ENCODE results near the gene ADGRA3. TPM values are rescaled to one million over a fixed set of nuclear protein-coding genes. Genes with fewer than 3 reads are reported as not detected.

Gene ADGRA3
- total RNA-seq, 1 donor from 2014 or later, result 15.8 TPM

- H3K9me3 ChIP-seq, result no peaks in the 10 kb centered on the region
- H3K4me3 ChIP-seq, result no peak overlapping the region
- DNase-seq, result no peak
- H3K4me1 ChIP-seq, result peaks cover 9% of the 10 kb centered on the region
- TF ChIP-seq, protein P1, sequence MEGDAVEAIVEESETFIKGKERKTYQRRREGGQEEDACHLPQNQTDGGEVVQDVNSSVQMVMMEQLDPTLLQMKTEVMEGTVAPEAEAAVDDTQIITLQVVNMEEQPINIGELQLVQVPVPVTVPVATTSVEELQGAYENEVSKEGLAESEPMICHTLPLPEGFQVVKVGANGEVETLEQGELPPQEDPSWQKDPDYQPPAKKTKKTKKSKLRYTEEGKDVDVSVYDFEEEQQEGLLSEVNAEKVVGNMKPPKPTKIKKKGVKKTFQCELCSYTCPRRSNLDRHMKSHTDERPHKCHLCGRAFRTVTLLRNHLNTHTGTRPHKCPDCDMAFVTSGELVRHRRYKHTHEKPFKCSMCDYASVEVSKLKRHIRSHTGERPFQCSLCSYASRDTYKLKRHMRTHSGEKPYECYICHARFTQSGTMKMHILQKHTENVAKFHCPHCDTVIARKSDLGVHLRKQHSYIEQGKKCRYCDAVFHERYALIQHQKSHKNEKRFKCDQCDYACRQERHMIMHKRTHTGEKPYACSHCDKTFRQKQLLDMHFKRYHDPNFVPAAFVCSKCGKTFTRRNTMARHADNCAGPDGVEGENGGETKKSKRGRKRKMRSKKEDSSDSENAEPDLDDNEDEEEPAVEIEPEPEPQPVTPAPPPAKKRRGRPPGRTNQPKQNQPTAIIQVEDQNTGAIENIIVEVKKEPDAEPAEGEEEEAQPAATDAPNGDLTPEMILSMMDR (IDR thresholded peaks at IDR 0.05), result no peak
- intact Hi-C loops (cut with DNase I), result no loop called here
- H3K27me3 ChIP-seq (ENCODE audit: low read depth), result no peaks in the 10 kb centered on the region
- no peak overlapping the region for H3K27ac ChIP-seq
- no peak for ATAC-seq
- H3K36me3 ChIP-seq, result no peaks in the 10 kb centered on the region
These were observed 61.5 kb downstream of the ADGRA3 start for GRCh38 chr4:22454216-22454838.

DNA sequence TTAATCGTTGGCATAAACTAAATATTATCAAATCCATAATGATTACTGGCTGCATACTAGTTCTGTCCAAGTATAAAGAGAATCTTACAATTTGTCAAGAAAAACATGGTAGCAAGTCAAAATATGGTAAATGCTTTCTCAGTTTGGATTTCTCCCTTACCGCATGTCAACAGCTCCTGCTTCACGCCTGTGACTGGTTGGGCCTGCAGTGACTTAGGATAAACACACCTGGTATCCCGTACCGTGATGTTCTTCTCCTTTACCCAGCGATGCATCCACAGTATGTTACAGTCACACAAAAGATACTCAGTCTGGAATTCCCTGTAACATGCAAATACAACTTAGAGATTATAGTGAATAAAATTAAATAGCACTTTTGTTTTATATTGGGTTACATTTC, 71.1 kb downstream of the ADGRA3 start:
- no peaks in the 10 kb centered on the region for H3K4me1 ChIP-seq
- intact Hi-C loops (cut with DNase I), result no loop called here
- no peak overlapping the region for H3K4me3 ChIP-seq
- H3K27me3 ChIP-seq (ENCODE audit: low read depth), result no peaks in the 10 kb centered on the region
- H3K36me3 ChIP-seq, result peaks cover 23% of the 10 kb centered on the region
- ATAC-seq (no peak), DNase-seq (no peak)
- H3K27ac ChIP-seq, result no peak overlapping the region
- no peaks in the 10 kb centered on the region for H3K9me3 ChIP-seq
- TF ChIP-seq, protein P1 (IDR thresholded peaks at IDR 0.05), result no peak

DNA sequence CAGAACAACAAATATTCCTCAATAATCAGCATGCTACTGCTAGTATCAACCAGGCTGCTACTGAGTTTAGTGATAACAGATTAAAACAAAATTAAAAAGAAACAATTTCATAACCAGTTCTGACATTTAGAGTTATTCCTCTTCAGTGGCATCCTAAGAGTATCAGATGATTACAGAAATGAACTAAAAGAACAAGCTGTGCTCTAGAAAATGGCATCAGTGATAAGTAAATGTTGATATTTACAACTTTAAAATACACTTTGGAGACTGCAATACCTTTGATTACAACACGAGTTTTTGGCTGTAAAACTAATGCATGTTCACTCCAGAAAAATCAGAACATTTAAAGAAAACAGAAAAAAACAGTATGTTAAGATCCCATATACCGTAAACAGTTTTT, 72.9 kb downstream of the ADGRA3 start:
- ATAC-seq (no peak), DNase-seq (no peak)
- intact Hi-C loops (cut with DNase I), result no loop called here
- H3K27ac ChIP-seq, result no peak overlapping the region
- H3K4me1 ChIP-seq, result no peaks in the 10 kb centered on the region
- no peak overlapping the region for H3K4me3 ChIP-seq
- H3K36me3 ChIP-seq, result peaks cover 12% of the 10 kb centered on the region
- H3K9me3 ChIP-seq, result no peaks in the 10 kb centered on the region
- TF ChIP-seq, protein P1 (IDR thresholded peaks at IDR 0.05), result no peak
- H3K27me3 ChIP-seq (ENCODE audit: low read depth), result no peaks in the 10 kb centered on the region

- peaks cover 9% of the 10 kb centered on the region for H3K36me3 ChIP-seq
- no peaks in the 10 kb centered on the region for H3K27me3 ChIP-seq (ENCODE audit: low read depth)
- H3K4me3 ChIP-seq, result no peak overlapping the region
- ATAC-seq (no peak), DNase-seq (no peak)
- intact Hi-C loops (cut with DNase I), result no loop called here
- TF ChIP-seq, protein P1 (IDR thresholded peaks at IDR 0.05), result no peak
- no peak overlapping the region for H3K27ac ChIP-seq
- H3K4me1 ChIP-seq, result no peaks in the 10 kb centered on the region
- H3K9me3 ChIP-seq, result no peaks in the 10 kb centered on the region
These were observed 74.9 kb downstream of the ADGRA3 start for GRCh38 chr4:22440999-22441398.

GRCh38 chr4:22439947-22440346, 75.9 kb downstream of the ADGRA3 start:
- ATAC-seq (no peak), DNase-seq (no peak)
- H3K4me1 ChIP-seq, result no peaks in the 10 kb centered on the region
- no peak overlapping the region for H3K27ac ChIP-seq
- H3K9me3 ChIP-seq, result no peaks in the 10 kb centered on the region
- H3K4me3 ChIP-seq, result no peak overlapping the region
- peaks cover 8% of the 10 kb centered on the region for H3K36me3 ChIP-seq
- intact Hi-C loops (cut with DNase I), result no loop called here
- TF ChIP-seq, protein P1 (IDR thresholded peaks at IDR 0.05), result no peak
- H3K27me3 ChIP-seq (ENCODE audit: low read depth), result no peaks in the 10 kb centered on the region

All from lower lobe of right lung (tissue), 2 donors.